Measurements from ENCODE around the gene C2orf68.

DNA sequence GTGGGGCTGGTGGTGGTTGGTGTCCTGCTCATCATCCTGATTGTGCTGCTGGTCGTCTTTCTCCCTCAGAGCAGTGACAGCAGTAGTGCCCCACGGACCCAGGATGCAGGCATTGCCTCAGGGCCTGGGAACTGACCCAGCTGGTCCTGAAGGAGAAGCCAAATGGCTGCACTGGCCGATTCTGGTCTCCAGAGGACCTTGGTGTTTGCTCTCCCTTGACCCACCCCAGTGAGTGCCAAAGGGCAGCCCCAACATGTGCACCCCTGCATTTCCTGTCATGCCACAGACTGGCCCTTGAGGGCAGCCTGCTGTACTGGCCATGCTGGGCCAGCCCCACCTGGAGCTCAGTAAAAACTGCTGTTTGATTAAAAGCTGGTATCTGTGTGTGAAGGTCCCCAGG lies 18.8 kb downstream of the C2orf68 start:
- TF ChIP-seq RCOR1 (IDR thresholded peaks at IDR 0.05; ENCODE audit: borderline replicate concordance in 1 of 2, low read depth in 2 of 2, low read length in 2 of 2), result no peak
- TF ChIP-seq, protein P1, sequence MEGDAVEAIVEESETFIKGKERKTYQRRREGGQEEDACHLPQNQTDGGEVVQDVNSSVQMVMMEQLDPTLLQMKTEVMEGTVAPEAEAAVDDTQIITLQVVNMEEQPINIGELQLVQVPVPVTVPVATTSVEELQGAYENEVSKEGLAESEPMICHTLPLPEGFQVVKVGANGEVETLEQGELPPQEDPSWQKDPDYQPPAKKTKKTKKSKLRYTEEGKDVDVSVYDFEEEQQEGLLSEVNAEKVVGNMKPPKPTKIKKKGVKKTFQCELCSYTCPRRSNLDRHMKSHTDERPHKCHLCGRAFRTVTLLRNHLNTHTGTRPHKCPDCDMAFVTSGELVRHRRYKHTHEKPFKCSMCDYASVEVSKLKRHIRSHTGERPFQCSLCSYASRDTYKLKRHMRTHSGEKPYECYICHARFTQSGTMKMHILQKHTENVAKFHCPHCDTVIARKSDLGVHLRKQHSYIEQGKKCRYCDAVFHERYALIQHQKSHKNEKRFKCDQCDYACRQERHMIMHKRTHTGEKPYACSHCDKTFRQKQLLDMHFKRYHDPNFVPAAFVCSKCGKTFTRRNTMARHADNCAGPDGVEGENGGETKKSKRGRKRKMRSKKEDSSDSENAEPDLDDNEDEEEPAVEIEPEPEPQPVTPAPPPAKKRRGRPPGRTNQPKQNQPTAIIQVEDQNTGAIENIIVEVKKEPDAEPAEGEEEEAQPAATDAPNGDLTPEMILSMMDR (IDR thresholded peaks at IDR 0.05 in 2 of 3, conservative IDR thresholded peaks at IDR 0.05 in 1 of 3; ENCODE audit: insufficient read depth in 2 of 3, low read depth in 1 of 3, low read length in 3 of 3), result no peak
- TF ChIP-seq BACH1 (tag; IDR thresholded peaks at IDR 0.05), result no peak
- no peak for TF ChIP-seq HNRNPUL1 (IDR thresholded peaks at IDR 0.05; ENCODE audit: low read length)
- TF ChIP-seq MCM5 (IDR thresholded peaks at IDR 0.05; ENCODE audit: low read depth), result no peak
- TF ChIP-seq ZNF23 (CRISPR knock-in tag; IDR thresholded peaks at IDR 0.05), result no peak
